C4-2B (cell line): ENCODE results near the gene PBX1.

Experiments used
- CTCF ChIP-seq: fragments of 450-650 bp; conservative IDR thresholded peaks from 2 replicates; pipeline ENCODE4 v1.5.1; 2017; ENCODE audit warnings: mild to moderate bottlenecking
- ZFX ChIP-seq: fragments of 450-650 bp; IDR thresholded peaks from 2 replicates; pipeline ENCODE4 v1.6.1; 2017

- TF ChIP-seq CTCF: no peak
- TF ChIP-seq ZFX: no peak
These were observed 211.1 kb downstream of the PBX1 start for GRCh38 chr1:164770131-164770529.
